Right cardiac atrium (tissue), 5 donors: ENCODE measurements around the gene ELMO1. TPM values are rescaled to one million over a fixed set of nuclear protein-coding genes. Genes with fewer than 3 reads are reported as not detected.

ENCODE experiments used
- ATAC-seq, 2 donors: fragments of 200-7000 bp; cut with Tn5 transposase; one replicate each; pipeline versions ENCODE4 v1.8.0 to v1.9.1; 2020; ENCODE audit warnings: moderate library complexity in 2 of 2, mild to moderate bottlenecking in 1 of 2
- DNase-seq, 3 donors: peaks; one replicate each; pipeline ENCODE4 v3.0.0-alpha.2; 2020
- H3K27ac ChIP-seq: one replicate; pipeline ENCODE4 v1.5.1; 2013; ENCODE audit warnings: mild to moderate bottlenecking, low read length, control low read depth, moderate library complexity
- H3K27me3 ChIP-seq: one replicate; pipeline ENCODE4 v1.6.1; 2013; ENCODE audit not compliant: control insufficient read depth, insufficient read depth
- H3K4me1 ChIP-seq: one replicate; pipeline ENCODE4 v1.6.1; 2013; ENCODE audit warnings: low read length; ENCODE audit not compliant: control insufficient read depth, insufficient read depth
- H3K4me3 ChIP-seq: one replicate; pipeline ENCODE4 v1.5.1; 2013; ENCODE audit warnings: low read length, control low read depth
- H3K9me3 ChIP-seq: one replicate; pipeline ENCODE4 v1.6.1; 2013; ENCODE audit warnings: low read length; ENCODE audit not compliant: control insufficient read depth
- WGBS: extraction: QIAGEN DNeasy Blood & Tissue Kit; methylation state at CpG from one replicate; pipeline ENCODE4 v1.1.7; 2013; 5-methylcytosine and 5-hydroxymethylcytosine counted together
- intact Hi-C, 4 donors: fragments of 100-400 bp; cut with DNase I; formaldehyde crosslinking; loops; one replicate each; pipeline versions ENCODE4 v1.11.0 to v1.14.0; 2022 to 2023
- polyA plus RNA-seq: library from polyadenylated mRNA; stranded (reverse); fragments of 200-250 nt; gene quantifications from one replicate; pipeline ENCODE4 v1.2.3, GENCODE V29; 2013
- total RNA-seq, 4 donors: library from RNA; stranded (reverse); fragmentation: NEBNext Ultra II Directional; extraction: Animal tissue kit (Norgen Biotek cat#: 25700); gene quantifications; one replicate each; pipeline ENCODE4 v1.2.1, GENCODE V29; 2021
- donor health status: healthy with polysubstance abuse.
- donor health status: DM: no; HTN: yes; CAD: no.
- donor health status: DM: no; HTN: no; CAD: no.
- donor health status: DM: no; HTN: yes; CAD: no; lungs with severe emphysema.
- donor health status: DM: yes; HTN: yes; CAD: no.

ELMO1 gene
- total and polyA plus RNA-seq, 5 donors = 11.8 to 20.8 (median 18.8) TPM

DNA sequence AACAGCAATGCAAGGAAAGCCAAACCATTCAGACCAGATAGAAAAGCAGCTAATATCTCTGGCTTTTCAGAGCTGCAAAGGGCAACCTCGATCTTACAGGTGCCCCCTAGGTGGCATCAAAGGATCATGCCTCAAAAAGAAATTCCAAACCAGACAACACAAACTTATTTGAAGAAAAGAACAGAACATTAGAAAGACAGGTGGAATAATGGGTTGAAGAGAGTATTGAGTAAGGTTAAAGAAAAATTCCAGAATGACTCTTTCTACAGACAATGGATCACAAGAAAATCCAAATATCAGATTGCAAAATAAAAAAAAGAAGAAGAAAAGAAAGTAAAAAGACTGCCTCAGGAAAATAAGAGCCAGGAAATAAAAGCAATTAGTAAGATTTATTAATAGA lies 213.7 kb downstream of the ELMO1 start:
- no peaks in the 10 kb centered on the region for H3K27me3 ChIP-seq
- DNase-seq (no peak), ATAC-seq (no peak)
- no peak overlapping the region for H3K4me3 ChIP-seq
- H3K4me1 ChIP-seq = no peaks in the 10 kb centered on the region
- no peaks in the 10 kb centered on the region for H3K9me3 ChIP-seq
- intact Hi-C loops = loop anchor here in 1 of 4 donors (10.0 kb wide), 1 partner anchor 600 kb away; no protein-coding TSS in a partner anchor
- no peak overlapping the region for H3K27ac ChIP-seq
- 22% methylated on average over 1 of the region's 1 CpG for WGBS

DNA sequence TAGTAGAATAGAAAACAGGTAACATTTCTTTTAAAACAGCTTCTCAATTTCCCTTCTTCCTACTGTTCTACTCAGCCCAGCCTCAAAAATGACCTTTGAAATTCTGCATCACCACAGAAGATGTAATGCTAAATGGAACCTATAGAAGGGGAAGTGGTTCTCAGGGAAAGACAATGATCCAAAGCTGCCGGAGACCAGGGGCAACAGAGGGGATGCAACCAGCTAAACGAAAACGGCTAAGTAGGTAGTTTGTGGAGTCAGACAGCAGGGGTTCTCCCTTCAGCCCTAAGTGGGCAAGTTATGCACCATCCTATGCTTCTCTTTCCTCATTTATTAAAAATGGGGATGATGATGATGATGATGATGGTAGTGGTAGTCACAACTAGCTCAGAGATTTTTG lies 214.3 kb downstream of the ELMO1 start:
- Histone ChIP-seq H3K27ac (no peak overlapping the region), H3K4me3 (no peak overlapping the region), H3K4me1 (no peaks in the 10 kb centered on the region), H3K27me3 (no peaks in the 10 kb centered on the region), H3K9me3 (no peaks in the 10 kb centered on the region)
- intact Hi-C loops = loop anchor here in 1 of 4 donors (10.0 kb wide), 1 partner anchor 600 kb away; no protein-coding TSS in a partner anchor
- no peak for ATAC-seq
- WGBS = 74% methylated on average over 3 of the region's 3 CpGs
- no peak for DNase-seq

DNA sequence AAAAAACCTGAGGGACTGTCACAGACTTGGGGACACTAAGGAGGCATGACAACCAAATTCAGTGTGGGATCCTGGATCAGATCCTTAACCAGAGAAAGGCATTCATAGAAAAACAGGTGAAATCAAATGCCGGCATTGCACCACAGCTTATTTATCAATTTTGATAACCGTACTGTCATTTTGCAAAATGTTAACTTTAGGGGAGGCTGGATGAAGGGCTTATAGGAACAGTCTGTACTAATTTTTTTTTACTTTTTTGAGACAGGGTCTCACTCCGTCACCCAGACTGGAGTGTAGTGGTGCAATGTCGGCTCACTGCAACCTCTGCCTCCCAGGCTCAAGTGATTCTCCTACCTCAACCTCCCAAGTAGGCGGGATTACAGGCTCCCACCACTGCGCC lies 217.1 kb downstream of the ELMO1 start:
- H3K4me3 ChIP-seq = no peak overlapping the region
- no peaks in the 10 kb centered on the region for H3K27me3 ChIP-seq
- 96% methylated on average over 6 of the region's 6 CpGs for WGBS
- ATAC-seq (no peak), DNase-seq (no peak)
- no peaks in the 10 kb centered on the region for H3K4me1 ChIP-seq
- intact Hi-C loops = loop anchor here in 1 of 4 donors (10.0 kb wide), 1 partner anchor 603 kb away; no protein-coding TSS in a partner anchor
- no peak overlapping the region for H3K27ac ChIP-seq
- H3K9me3 ChIP-seq = no peaks in the 10 kb centered on the region

DNA sequence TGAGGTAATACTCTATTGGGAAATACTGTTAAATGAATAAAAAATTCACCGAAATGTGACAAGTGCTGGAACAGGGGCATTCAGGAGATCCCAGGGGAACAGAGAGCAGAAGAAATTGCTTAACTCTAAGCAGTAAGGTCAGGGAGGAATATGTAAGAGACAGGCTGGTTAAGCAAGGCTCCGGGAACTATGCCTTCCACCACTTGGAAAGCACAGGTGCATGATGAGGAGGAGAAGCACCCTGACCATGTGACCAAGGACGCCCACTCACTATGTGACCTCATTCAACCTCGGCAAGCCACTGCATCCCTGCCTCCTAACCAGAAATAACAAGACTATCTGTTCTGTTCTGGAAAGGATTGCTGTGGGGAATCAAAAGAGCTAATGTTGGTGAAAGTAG lies 218.4 kb downstream of the ELMO1 start:
- Histone ChIP-seq H3K9me3 (no peaks in the 10 kb centered on the region), H3K27ac (no peak overlapping the region), H3K27me3 (no peaks in the 10 kb centered on the region), H3K4me3 (no peak overlapping the region), H3K4me1 (no peaks in the 10 kb centered on the region)
- intact Hi-C loops = loop anchor here in 1 of 4 donors (10.0 kb wide), 1 partner anchor 605 kb away; no protein-coding TSS in a partner anchor
- DNase-seq = peak; percentile 42 to 58 (median 45)
- ATAC-seq = peak; percentile 74 to 89
- WGBS = 44% methylated on average over 4 of the region's 4 CpGs

GRCh38 chr7:37229381-37229780 lies 219.3 kb downstream of the ELMO1 start:
- no peak for ATAC-seq
- intact Hi-C loops = loop anchor here in 1 of 4 donors (10.0 kb wide), 1 partner anchor 275 kb away; no protein-coding TSS in a partner anchor

GRCh38 chr7:37225285-37225969 lies 223.2 kb downstream of the ELMO1 start:
- WGBS = 74% methylated on average over 7 of the region's 7 CpGs
- Histone ChIP-seq H3K9me3 (no peaks in the 10 kb centered on the region), H3K4me3 (no peak overlapping the region), H3K4me1 (no peaks in the 10 kb centered on the region), H3K27me3 (no peaks in the 10 kb centered on the region), H3K27ac (no peak overlapping the region)
- no peak for ATAC-seq
- no peak for DNase-seq
- intact Hi-C loops = loop anchor here in 1 of 4 donors (10.0 kb wide), 1 partner anchor 279 kb away; no protein-coding TSS in a partner anchor

More at GRCh38 chr7:37229381-37229780, 219.3 kb downstream of the ELMO1 start:
- Histone ChIP-seq H3K4me1 (no peaks in the 10 kb centered on the region), H3K4me3 (no peak overlapping the region), H3K27me3 (no peaks in the 10 kb centered on the region), H3K9me3 (no peaks in the 10 kb centered on the region), H3K27ac (no peak overlapping the region)
- WGBS = 30% methylated on average over 1 of the region's 1 CpG
- no peak for DNase-seq

GRCh38 chr7:37224746-37225145 lies 223.9 kb downstream of the ELMO1 start:
- WGBS = 95% methylated on average over 10 of the region's 10 CpGs
- DNase-seq = no peak
- H3K4me3 ChIP-seq = no peak overlapping the region
- H3K4me1 ChIP-seq = no peaks in the 10 kb centered on the region
- H3K9me3 ChIP-seq = no peaks in the 10 kb centered on the region
- no peaks in the 10 kb centered on the region for H3K27me3 ChIP-seq
- ATAC-seq = no peak
- intact Hi-C loops = loop anchor here in 1 of 4 donors (10.0 kb wide), 1 partner anchor 280 kb away; no protein-coding TSS in a partner anchor
- no peak overlapping the region for H3K27ac ChIP-seq

DNA sequence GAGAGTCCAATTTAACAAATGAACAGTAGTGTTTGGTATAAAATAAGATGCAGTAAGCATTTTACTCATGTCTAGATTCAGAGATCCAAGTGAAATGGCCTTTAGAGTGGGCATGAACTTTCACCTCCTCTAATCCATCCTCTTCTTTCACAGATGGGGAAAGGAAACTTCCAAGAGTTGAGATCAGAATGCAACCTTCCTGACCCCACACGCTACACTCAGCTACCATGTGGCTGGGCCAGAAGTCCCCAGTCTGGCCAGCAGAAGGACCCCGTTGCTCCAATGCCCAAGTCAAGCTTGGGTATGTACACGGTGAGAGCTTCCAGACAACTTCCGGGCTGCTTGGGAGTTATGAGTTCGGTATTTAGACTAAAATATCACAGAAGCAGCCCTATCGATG lies 228.0 kb downstream of the ELMO1 start:
- no peaks in the 10 kb centered on the region for H3K9me3 ChIP-seq
- no peak overlapping the region for H3K27ac ChIP-seq
- ATAC-seq = no peak
- intact Hi-C loops = loop anchor here in 1 of 4 donors (10.0 kb wide), 1 partner anchor 284 kb away; no protein-coding TSS in a partner anchor
- DNase-seq = no peak
- H3K27me3 ChIP-seq = no peaks in the 10 kb centered on the region
- H3K4me1 ChIP-seq = no peaks in the 10 kb centered on the region
- 96% methylated on average over 6 of the region's 6 CpGs for WGBS
- H3K4me3 ChIP-seq = no peak overlapping the region

- ATAC-seq = peak; percentile 78 to 93
Measured at GRCh38 chr7:37218956-37219355, 229.7 kb downstream of the ELMO1 start.

DNA sequence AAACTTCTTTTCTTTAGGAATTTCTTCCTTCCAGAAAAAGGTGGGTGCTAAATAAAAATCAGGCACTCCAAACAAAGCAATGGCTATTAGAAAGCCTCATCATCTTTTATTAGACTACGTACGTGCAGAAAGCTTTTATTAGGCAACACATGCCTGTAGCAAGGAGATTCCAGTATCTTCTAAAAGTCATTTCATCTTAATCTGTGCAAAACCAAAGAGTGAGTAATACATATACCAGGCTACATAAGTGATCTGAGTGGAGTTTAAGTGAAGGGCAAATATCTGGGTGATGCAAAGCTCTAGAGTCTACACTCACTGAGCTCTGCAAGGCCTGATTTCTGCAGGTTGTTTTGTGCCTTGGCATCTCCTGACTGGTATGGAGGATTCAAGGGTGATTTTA lies 231.7 kb downstream of the ELMO1 start:
- Histone ChIP-seq H3K27ac (no peak overlapping the region), H3K4me1 (peaks cover 4% of the 10 kb centered on the region), H3K9me3 (no peaks in the 10 kb centered on the region), H3K27me3 (no peaks in the 10 kb centered on the region), H3K4me3 (no peak overlapping the region)
- intact Hi-C loops = no loop called here
- ATAC-seq (no peak), DNase-seq (no peak)
- WGBS = 41% methylated on average over 2 of the region's 2 CpGs

More at GRCh38 chr7:37218956-37219355, 229.7 kb downstream of the ELMO1 start:
- intact Hi-C loops = no loop called here
- 39% methylated on average over 3 of the region's 3 CpGs for WGBS
- Histone ChIP-seq H3K4me3 (no peak overlapping the region), H3K27ac (no peak overlapping the region), H3K27me3 (no peaks in the 10 kb centered on the region), H3K9me3 (no peaks in the 10 kb centered on the region), H3K4me1 (no peaks in the 10 kb centered on the region)
- peak; percentile 40 to 65 (median 51) for DNase-seq

DNA sequence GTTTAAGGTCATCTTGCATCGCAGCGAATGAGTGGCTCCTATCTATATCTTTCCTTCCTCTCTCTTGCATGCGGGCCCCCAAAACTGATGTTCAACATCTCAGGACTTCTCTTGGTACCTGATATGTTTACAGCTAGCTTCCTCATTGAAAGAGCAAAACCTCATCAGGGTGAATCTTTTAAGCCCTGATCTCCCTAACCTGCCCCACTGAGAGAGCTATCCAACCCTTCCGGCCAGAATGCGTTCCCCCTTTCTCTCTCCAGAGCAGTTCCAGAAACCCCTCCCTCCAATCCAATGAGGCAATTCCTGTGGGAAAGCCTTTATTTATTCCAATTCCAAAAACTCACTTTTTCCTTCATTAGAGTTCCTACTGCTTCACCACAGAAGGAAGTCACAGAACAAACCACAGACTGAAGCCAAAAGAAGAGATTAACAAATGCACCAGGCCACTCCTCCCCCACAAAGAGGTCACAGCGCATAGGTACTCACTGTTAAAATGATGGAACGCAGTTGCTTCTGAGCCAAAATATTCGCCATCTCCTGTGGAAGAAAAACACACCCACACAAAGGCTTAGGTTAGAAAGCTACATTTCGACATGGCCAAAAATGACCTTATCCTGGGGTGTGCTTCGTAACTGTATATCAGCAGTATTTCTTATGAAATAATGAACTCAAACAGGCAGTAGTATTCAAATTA lies 232.4 kb downstream of the ELMO1 start:
- H3K9me3 ChIP-seq = no peaks in the 10 kb centered on the region
- 55% methylated on average over 10 of the region's 10 CpGs for WGBS
- H3K27me3 ChIP-seq = no peaks in the 10 kb centered on the region
- H3K4me1 ChIP-seq = peaks cover 4% of the 10 kb centered on the region
- no peak overlapping the region for H3K4me3 ChIP-seq
- intact Hi-C loops = no loop called here
- peak; percentile 56 to 90 for ATAC-seq
- no peak for DNase-seq
- no peak overlapping the region for H3K27ac ChIP-seq
